Measurements from ENCODE around the gene SGF29. TPM values are rescaled to one million over a fixed set of nuclear protein-coding genes. Genes with fewer than 3 reads are reported as not detected.
A peak's percentile ranks its signal among the peaks of the same experiment; 100 is the strongest.

Gene SGF29
- total and polyA plus RNA-seq, 4 experiments from 2014 or later, result 53.8 to 86.9 (median 68.8) TPM

DNA sequence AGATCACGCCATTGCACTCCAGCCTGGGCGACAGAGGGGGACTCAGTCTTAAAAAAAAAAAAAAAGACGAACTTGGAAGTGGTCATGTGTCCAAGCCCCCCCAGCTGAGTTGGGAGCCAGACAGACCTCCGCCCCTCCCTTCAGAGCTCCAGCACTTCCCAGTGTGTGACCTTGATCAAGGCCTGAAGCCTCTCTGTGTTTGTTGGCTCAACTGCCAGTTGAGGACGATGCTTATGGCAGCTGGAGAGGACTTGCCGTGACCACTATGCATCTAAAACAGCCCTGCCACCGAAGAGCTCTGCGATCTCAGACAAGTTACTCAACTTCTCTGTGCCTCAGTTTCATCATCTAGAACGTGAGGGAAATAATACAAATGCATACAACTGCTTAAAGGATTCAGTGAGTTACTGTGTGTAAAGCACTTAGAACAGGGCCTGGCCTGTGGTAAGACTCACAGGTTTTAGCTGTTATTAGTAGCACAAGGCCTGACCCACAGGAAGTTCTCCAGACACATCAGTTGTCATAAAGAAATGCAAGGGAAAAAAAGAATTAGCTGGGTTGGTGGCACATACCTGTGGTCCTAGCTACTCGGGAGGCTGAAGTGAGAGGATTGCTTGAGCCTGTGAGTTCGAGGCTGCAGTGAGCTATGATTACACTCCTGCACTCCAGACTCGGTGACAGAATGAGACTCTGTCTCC, 40.1 kb upstream of the SGF29 start:
- no peak overlapping the region for H3K4me3 ChIP-seq (ENCODE audit: low read length in 2 of 2)
- H3K36me3 Mint-ChIP-seq, result no peaks in the 10 kb centered on the region
- H3K36me3 ChIP-seq (ENCODE audit: insufficient read depth, low read length), result no peaks in the 10 kb centered on the region
- H3K9me3 ChIP-seq (ENCODE audit: control insufficient read depth in 1 of 2, low read length in 2 of 2), result no peaks in the 10 kb centered on the region
- peak overlapping the region in 6 of 7 donors; percentile 1 to 69 (median 46) for H3K27ac Mint-ChIP-seq
- DNase-seq, result no peak
- ChIA-PET POLR2A (ENCODE audit: partially characterized antibody) (interaction anchor here (0.6 to 1.6 kb wide), 4 partner anchors 10 to 21 kb away, joined by 3 to 11 read pairs (median 4); partner anchors contain the start of genes APOBR and CLN3), CTCF (ENCODE audit: partially characterized antibody) (interaction anchor here (1.3 kb wide), 1 partner anchor 21 kb away, joined by 3 read pairs; no protein-coding TSS in a partner anchor)
- intact Hi-C loops (cut with micrococcal nuclease), result no loop called here
- H3K27ac ChIP-seq (ENCODE audit: low read depth, low read length), result no peak overlapping the region
- H3K4me3 Mint-ChIP-seq, result no peak overlapping the region
- no peaks in the 10 kb centered on the region for H3K27me3 ChIP-seq (ENCODE audit: insufficient read depth, low read length)
- no peaks in the 10 kb centered on the region for H3K9me3 Mint-ChIP-seq
- H3K4me1 Mint-ChIP-seq, result peaks cover 0 to 6% (median 3%) of the 10 kb centered on the region in 4 donors
- H3K4me1 ChIP-seq (ENCODE audit: insufficient read depth, low read length), result peaks cover 2% of the 10 kb centered on the region
- H3K27me3 Mint-ChIP-seq, result no peaks in the 10 kb centered on the region

DNA sequence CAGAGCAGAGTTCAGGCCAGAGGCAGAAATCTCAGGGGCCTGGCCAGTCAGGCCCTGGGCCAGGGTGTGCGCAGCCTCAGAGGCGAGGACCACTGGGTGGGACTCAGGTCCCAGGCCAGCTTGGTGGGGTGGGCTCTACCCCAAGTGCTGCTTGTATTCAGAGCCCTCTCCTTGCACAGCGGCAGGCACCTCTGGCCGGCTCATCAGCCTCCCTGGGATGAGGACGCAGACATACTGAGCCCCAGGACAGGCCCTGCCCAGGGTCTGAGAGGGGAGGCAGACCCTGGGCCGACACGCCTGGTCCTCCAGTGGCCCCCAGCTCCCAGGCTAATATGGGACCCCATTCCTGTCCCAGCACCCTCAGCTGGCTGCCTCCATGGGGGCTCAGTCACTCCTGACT, 39.5 kb upstream of the SGF29 start:
- POLR2A ChIA-PET (ENCODE audit: partially characterized antibody), result interaction anchor here (0.6 to 1.6 kb wide), 3 partner anchors 10 to 20 kb away, joined by 3 to 11 read pairs (median 4); partner anchors contain the start of gene APOBR
- DNase-seq, result no peak
- no peak overlapping the region for H3K4me3 Mint-ChIP-seq
- H3K4me3 ChIP-seq (ENCODE audit: low read length in 2 of 2), result no peak overlapping the region
- H3K4me1 Mint-ChIP-seq, result peaks cover 0 to 6% (median 3%) of the 10 kb centered on the region in 4 donors
- no peaks in the 10 kb centered on the region for H3K27me3 ChIP-seq (ENCODE audit: insufficient read depth, low read length)
- no peaks in the 10 kb centered on the region for H3K9me3 Mint-ChIP-seq
- H3K36me3 ChIP-seq (ENCODE audit: insufficient read depth, low read length), result no peaks in the 10 kb centered on the region
- CTCF ChIA-PET (ENCODE audit: partially characterized antibody), result interaction anchor here (1.3 kb wide), 1 partner anchor 20 kb away, joined by 3 read pairs; no protein-coding TSS in a partner anchor
- H3K9me3 ChIP-seq (ENCODE audit: control insufficient read depth in 1 of 2, low read length in 2 of 2), result no peaks in the 10 kb centered on the region
- intact Hi-C loops (cut with micrococcal nuclease), result no loop called here
- H3K4me1 ChIP-seq (ENCODE audit: insufficient read depth, low read length), result peaks cover 2% of the 10 kb centered on the region
- no peak overlapping the region for H3K27ac ChIP-seq (ENCODE audit: low read depth, low read length)
- H3K27me3 Mint-ChIP-seq, result no peaks in the 10 kb centered on the region
- H3K36me3 Mint-ChIP-seq, result no peaks in the 10 kb centered on the region
- peak overlapping the region in 1 of 7 donors; percentile 11 for H3K27ac Mint-ChIP-seq

- H3K27ac ChIP-seq (ENCODE audit: low read depth, low read length), result no peak overlapping the region
- no peak overlapping the region for H3K4me3 ChIP-seq (ENCODE audit: low read length in 2 of 2)
- Mint-ChIP-seq H3K36me3 (no peaks in the 10 kb centered on the region), H3K27ac (peak overlapping the region in 1 of 7 donors; percentile 51), H3K4me1 (peaks cover 4 to 8% (median 6%) of the 10 kb centered on the region in 4 donors), H3K9me3 (no peaks in the 10 kb centered on the region), H3K27me3 (no peaks in the 10 kb centered on the region), H3K4me3 (no peak overlapping the region)
- no peaks in the 10 kb centered on the region for H3K27me3 ChIP-seq (ENCODE audit: insufficient read depth, low read length)
- no peaks in the 10 kb centered on the region for H3K36me3 ChIP-seq (ENCODE audit: insufficient read depth, low read length)
- POLR2A ChIA-PET (ENCODE audit: partially characterized antibody), result interaction anchor here (1.1 to 1.7 kb wide), 2 partner anchors 12 to 14 kb away, joined by 3 to 4 read pairs; no protein-coding TSS in a partner anchor
- no peak for DNase-seq
- CTCF ChIA-PET (ENCODE audit: partially characterized antibody), result no interaction called here
- H3K4me1 ChIP-seq (ENCODE audit: insufficient read depth, low read length), result peaks cover 6% of the 10 kb centered on the region
- intact Hi-C loops (cut with micrococcal nuclease), result loop anchor here (5.0 kb wide), 1 partner anchor 42 kb away; no protein-coding TSS in a partner anchor
- no peaks in the 10 kb centered on the region for H3K9me3 ChIP-seq (ENCODE audit: control insufficient read depth in 1 of 2, low read length in 2 of 2)
Observed at GRCh38 chr16:28520672-28521071, 33.0 kb upstream of the SGF29 start.

DNA sequence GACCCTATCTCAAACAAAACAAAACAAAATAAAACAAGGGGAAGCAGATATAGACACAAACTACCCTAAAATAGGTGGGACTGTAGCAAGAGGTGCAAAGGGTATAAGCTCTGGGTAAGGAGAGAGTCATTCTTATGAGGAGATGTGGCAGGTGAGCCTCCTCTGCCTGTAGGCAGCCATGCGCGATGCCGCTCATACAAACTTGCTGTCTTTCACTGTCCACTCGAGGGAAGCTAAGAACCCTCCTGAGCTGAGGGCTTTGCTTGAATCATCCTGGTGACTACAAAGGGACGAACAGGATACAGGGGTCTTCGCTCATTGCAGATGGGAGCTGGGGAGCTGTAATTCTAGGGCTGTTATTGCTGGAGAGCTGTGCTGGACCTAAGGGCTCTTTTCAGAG, 32.3 kb upstream of the SGF29 start:
- CTCF ChIA-PET (ENCODE audit: partially characterized antibody), result interaction anchor here (1.6 kb wide), 1 partner anchor 9 kb away, joined by 7 read pairs; no protein-coding TSS in a partner anchor

GRCh38 chr16:28522792-28523191, 30.9 kb upstream of the SGF29 start:
- no peaks in the 10 kb centered on the region for H3K9me3 Mint-ChIP-seq
- DNase-seq, result no peak
- intact Hi-C loops (cut with micrococcal nuclease), result loop anchor here (5.0 kb wide), 1 partner anchor 40 kb away; no protein-coding TSS in a partner anchor
- peak overlapping the region in 1 of 7 donors; percentile 21 for H3K27ac Mint-ChIP-seq
- Histone ChIP-seq H3K4me1 (ENCODE audit: insufficient read depth, low read length) (peaks cover 6% of the 10 kb centered on the region), H3K4me3 (ENCODE audit: low read length in 2 of 2) (no peak overlapping the region), H3K36me3 (ENCODE audit: insufficient read depth, low read length) (no peaks in the 10 kb centered on the region), H3K27ac (ENCODE audit: low read depth, low read length) (no peak overlapping the region), H3K27me3 (ENCODE audit: insufficient read depth, low read length) (no peaks in the 10 kb centered on the region), H3K9me3 (ENCODE audit: control insufficient read depth in 1 of 2, low read length in 2 of 2) (no peaks in the 10 kb centered on the region)
- H3K4me3 Mint-ChIP-seq, result no peak overlapping the region
- ChIA-PET POLR2A (ENCODE audit: partially characterized antibody) (interaction anchor here (0.9 kb wide), 1 partner anchor 9 kb away, joined by 3 read pairs; no protein-coding TSS in a partner anchor), CTCF (ENCODE audit: partially characterized antibody) (no interaction called here)
- no peaks in the 10 kb centered on the region for H3K27me3 Mint-ChIP-seq
- no peaks in the 10 kb centered on the region for H3K36me3 Mint-ChIP-seq
- H3K4me1 Mint-ChIP-seq, result peaks cover 4 to 8% (median 6%) of the 10 kb centered on the region in 4 donors

More for the DNA sequence above, 32.3 kb upstream of the SGF29 start:
- POLR2A ChIA-PET (ENCODE audit: partially characterized antibody), result interaction anchor here (1.1 to 1.7 kb wide), 3 partner anchors 11 to 27 kb away, joined by 3 to 4 read pairs (median 3); partner anchors contain the start of gene APOBR
- intact Hi-C loops (cut with micrococcal nuclease), result loop anchor here (5.0 kb wide), 1 partner anchor 41 kb away; no protein-coding TSS in a partner anchor
- Histone ChIP-seq H3K27ac (ENCODE audit: low read depth, low read length) (no peak overlapping the region), H3K27me3 (ENCODE audit: insufficient read depth, low read length) (no peaks in the 10 kb centered on the region), H3K9me3 (ENCODE audit: control insufficient read depth in 1 of 2, low read length in 2 of 2) (no peaks in the 10 kb centered on the region), H3K4me1 (ENCODE audit: insufficient read depth, low read length) (peaks cover 6% of the 10 kb centered on the region), H3K36me3 (ENCODE audit: insufficient read depth, low read length) (no peaks in the 10 kb centered on the region), H3K4me3 (ENCODE audit: low read length in 2 of 2) (no peak overlapping the region)
- DNase-seq, result no peak
- Mint-ChIP-seq H3K27me3 (no peaks in the 10 kb centered on the region), H3K9me3 (no peaks in the 10 kb centered on the region), H3K4me1 (peaks cover 4 to 8% (median 6%) of the 10 kb centered on the region in 4 donors), H3K36me3 (no peaks in the 10 kb centered on the region), H3K4me3 (no peak overlapping the region), H3K27ac (peak overlapping the region in 1 of 7 donors; percentile 75)

DNA sequence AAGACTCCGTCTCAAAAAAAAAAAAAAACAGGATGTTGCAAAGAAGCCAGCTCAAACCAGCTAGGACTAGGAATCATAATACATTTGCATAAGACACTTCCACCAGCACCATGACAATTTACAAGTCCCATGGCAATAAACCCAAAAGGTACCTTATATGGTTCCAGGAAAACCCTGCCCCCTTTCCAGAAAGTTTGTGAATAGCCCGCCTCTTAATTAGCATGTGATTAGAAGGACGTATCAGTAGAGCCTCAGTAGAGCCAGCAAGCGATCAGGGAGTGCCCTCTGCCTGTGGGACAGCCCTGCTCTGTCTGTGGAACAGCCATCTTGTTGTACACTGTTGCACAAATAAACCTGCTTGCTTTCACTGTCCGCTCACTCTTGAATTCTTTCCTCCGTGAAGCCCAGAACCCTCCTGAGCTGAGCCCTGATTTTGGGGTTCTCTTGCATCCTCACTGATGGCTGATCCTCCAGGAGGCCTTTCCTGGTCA, 29.0 kb upstream of the SGF29 start:
- H3K4me3 Mint-ChIP-seq, result no peak overlapping the region
- no peaks in the 10 kb centered on the region for H3K36me3 Mint-ChIP-seq
- Histone ChIP-seq H3K9me3 (ENCODE audit: control insufficient read depth in 1 of 2, low read length in 2 of 2) (no peaks in the 10 kb centered on the region), H3K36me3 (ENCODE audit: insufficient read depth, low read length) (no peaks in the 10 kb centered on the region), H3K27ac (ENCODE audit: low read depth, low read length) (no peak overlapping the region), H3K4me3 (ENCODE audit: low read length in 2 of 2) (no peak overlapping the region), H3K27me3 (ENCODE audit: insufficient read depth, low read length) (no peaks in the 10 kb centered on the region), H3K4me1 (ENCODE audit: insufficient read depth, low read length) (peaks cover 6% of the 10 kb centered on the region)
- intact Hi-C loops (cut with micrococcal nuclease), result loop anchor here (5.0 kb wide), 1 partner anchor 38 kb away; no protein-coding TSS in a partner anchor
- no peaks in the 10 kb centered on the region for H3K9me3 Mint-ChIP-seq
- peak overlapping the region in 4 of 7 donors; percentile 50 to 67 (median 52) for H3K27ac Mint-ChIP-seq
- ChIA-PET CTCF (ENCODE audit: partially characterized antibody) (interaction anchor here (2.5 kb wide), 1 partner anchor 10 kb away, joined by 10 read pairs; no protein-coding TSS in a partner anchor), POLR2A (ENCODE audit: partially characterized antibody) (interaction anchor here (0.8 to 1.9 kb wide), 3 partner anchors 10 to 29 kb away, joined by 3 to 6 read pairs (median 5); no protein-coding TSS in a partner anchor)
- H3K4me1 Mint-ChIP-seq, result peaks cover 4 to 8% (median 6%) of the 10 kb centered on the region in 4 donors
- peak in 2 of 5 donors; percentile 5 to 14 for DNase-seq
- H3K27me3 Mint-ChIP-seq, result no peaks in the 10 kb centered on the region
